GM20000 (cell line): ENCODE measurements around the gene DIP2C.

Experiments used
- DNase-seq: peaks from one replicate; pipeline ENCODE4 v3.0.0; 2012; ENCODE audit warnings: low spot score
- CTCF ChIP-seq: IDR thresholded peaks from 2 replicates; pipeline ENCODE4 v1.5.1; 2012; ENCODE audit warnings: mild to moderate bottlenecking, control low read depth; ENCODE audit errors: extremely low read depth, missing control alignments

DIP2C gene

GRCh38 chr10:459743-460142 is 229.7 kb downstream of the DIP2C start:
- no peak for TF ChIP-seq CTCF
- DNase-seq = no peak

- no peak for DNase-seq
- TF ChIP-seq CTCF = no peak
These were observed 231.0 kb downstream of the DIP2C start for GRCh38 chr10:458421-458851.

GRCh38 chr10:456486-456885 is 233.0 kb downstream of the DIP2C start:
- no peak for TF ChIP-seq CTCF
- no peak for DNase-seq

GRCh38 chr10:454860-455259 is 234.6 kb downstream of the DIP2C start:
- no peak for DNase-seq
- TF ChIP-seq CTCF = no peak

GRCh38 chr10:453647-454046 is 235.8 kb downstream of the DIP2C start:
- DNase-seq = no peak
- TF ChIP-seq CTCF = no peak

GRCh38 chr10:452512-453426 is 236.7 kb downstream of the DIP2C start:
- no peak for TF ChIP-seq CTCF
- no peak for DNase-seq

- TF ChIP-seq CTCF = no peak
- no peak for DNase-seq
These were observed 237.6 kb downstream of the DIP2C start for GRCh38 chr10:451856-452255.
